Measurements from ENCODE around the gene HLTF.

DNA sequence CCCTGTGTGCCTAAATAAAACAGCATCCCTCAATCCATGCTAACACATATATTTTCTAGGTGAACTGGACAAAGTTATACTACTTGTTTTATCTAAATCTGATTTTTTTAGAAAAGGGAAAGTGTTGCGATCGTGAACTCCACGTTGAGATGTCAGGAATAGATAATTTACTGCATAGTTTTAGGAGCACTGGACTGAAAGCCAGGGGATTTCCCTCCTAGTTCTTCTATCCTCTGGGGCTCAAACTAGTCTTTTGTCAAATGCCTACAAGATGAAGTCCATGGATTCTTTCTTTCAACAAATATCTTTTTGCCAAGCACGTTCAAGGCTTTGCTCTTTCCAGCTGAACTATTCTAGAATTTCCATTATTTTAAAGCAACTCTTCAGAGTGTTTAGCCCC, 42.5 kb upstream of the HLTF start:
- TF ChIP-seq, protein P1, sequence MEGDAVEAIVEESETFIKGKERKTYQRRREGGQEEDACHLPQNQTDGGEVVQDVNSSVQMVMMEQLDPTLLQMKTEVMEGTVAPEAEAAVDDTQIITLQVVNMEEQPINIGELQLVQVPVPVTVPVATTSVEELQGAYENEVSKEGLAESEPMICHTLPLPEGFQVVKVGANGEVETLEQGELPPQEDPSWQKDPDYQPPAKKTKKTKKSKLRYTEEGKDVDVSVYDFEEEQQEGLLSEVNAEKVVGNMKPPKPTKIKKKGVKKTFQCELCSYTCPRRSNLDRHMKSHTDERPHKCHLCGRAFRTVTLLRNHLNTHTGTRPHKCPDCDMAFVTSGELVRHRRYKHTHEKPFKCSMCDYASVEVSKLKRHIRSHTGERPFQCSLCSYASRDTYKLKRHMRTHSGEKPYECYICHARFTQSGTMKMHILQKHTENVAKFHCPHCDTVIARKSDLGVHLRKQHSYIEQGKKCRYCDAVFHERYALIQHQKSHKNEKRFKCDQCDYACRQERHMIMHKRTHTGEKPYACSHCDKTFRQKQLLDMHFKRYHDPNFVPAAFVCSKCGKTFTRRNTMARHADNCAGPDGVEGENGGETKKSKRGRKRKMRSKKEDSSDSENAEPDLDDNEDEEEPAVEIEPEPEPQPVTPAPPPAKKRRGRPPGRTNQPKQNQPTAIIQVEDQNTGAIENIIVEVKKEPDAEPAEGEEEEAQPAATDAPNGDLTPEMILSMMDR (conservative IDR thresholded peaks at IDR 0.05 in 1 of 2, IDR thresholded peaks at IDR 0.05 in 1 of 2; ENCODE audit: low read depth in 1 of 2, low read length in 2 of 2), result no peak
- no peak for TF ChIP-seq EZH2 (IDR thresholded peaks at IDR 0.05; ENCODE audit: low read length, missing control alignments)
